GM12872 (cell line): ENCODE results near the gene ZNHIT2.

Experiments
- CTCF ChIP-seq: IDR thresholded peaks from 3 replicates; pipeline ENCODE4 v1.5.1; 2011; ENCODE audit warnings: low read depth, mild to moderate bottlenecking, low read length, moderate library complexity; ENCODE audit not compliant: insufficient read depth

Gene ZNHIT2

GRCh38 chr11:65141896-65142494 is 24.5 kb upstream of the ZNHIT2 start:
- no peak for TF ChIP-seq CTCF

GRCh38 chr11:65136515-65137096 is 19.1 kb upstream of the ZNHIT2 start:
- TF ChIP-seq CTCF = no peak

- no peak for TF ChIP-seq CTCF
These were observed 18.2 kb upstream of the ZNHIT2 start for GRCh38 chr11:65135633-65136145.

- no peak for TF ChIP-seq CTCF
These were observed 17.6 kb upstream of the ZNHIT2 start for GRCh38 chr11:65134952-65135632.

GRCh38 chr11:65134240-65134951 is 16.9 kb upstream of the ZNHIT2 start, which contains the start of gene SYVN1:
Gene SYVN1, minus strand, starts transcription at chr11:65134519. Its CDS starts 918 bp downstream, at chr11:65133601.
- TF ChIP-seq CTCF = no peak

- TF ChIP-seq CTCF = no peak
These were observed 16.2 kb upstream of the ZNHIT2 start for GRCh38 chr11:65133724-65134123.

GRCh38 chr11:65132988-65133700 is 15.6 kb upstream of the ZNHIT2 start:
- TF ChIP-seq CTCF = no peak
